Esophagus muscularis mucosa (tissue), 4 donors: ENCODE measurements around the gene ANAPC10. TPM values are rescaled to one million over a fixed set of nuclear protein-coding genes. Genes with fewer than 3 reads are reported as not detected.
A peak's percentile ranks its signal among the peaks of the same experiment; 100 is the strongest.

Experiments used
- DNase-seq: peaks from one replicate; pipeline ENCODE4 v3.0.0-alpha.2; 2017; ENCODE audit errors: extremely low spot score
- H3K27ac ChIP-seq, 4 donors: fragments of 200-600 bp; sonication (generic); replicated peaks in 1 of 4; 1 replicate in 3 of 4; 2 replicates in 1 of 4; pipeline ENCODE4 v1.5.1; 2016 to 2019; ENCODE audit warnings: mild to moderate bottlenecking in 1 of 4
- H3K27me3 ChIP-seq, 4 donors: fragments of 200-600 bp; sonication (generic); one replicate each; pipeline versions ENCODE4 v1.5.1 to v1.6.0; 2016 to 2019
- H3K36me3 ChIP-seq, 4 donors: fragments of 200-600 bp; sonication (generic); one replicate each; pipeline ENCODE4 v1.5.1; 2016 to 2019
- H3K4me1 ChIP-seq, 4 donors: fragments of 200-600 bp; sonication (generic); one replicate each; pipeline ENCODE4 v1.5.1; 2016 to 2019
- H3K4me3 ChIP-seq, 4 donors: fragments of 200-600 bp; sonication (generic); 1 replicate in 2 of 4; 2 replicates in 2 of 4; pipeline ENCODE4 v1.5.1; 2016 to 2019; ENCODE audit warnings: mild to moderate bottlenecking in 4 of 4, moderate library complexity in 1 of 4
- H3K9me3 ChIP-seq, 4 donors: fragments of 200-600 bp; sonication (generic); 1 replicate in 3 of 4; 2 replicates in 1 of 4; pipeline ENCODE4 v1.5.1; 2016 to 2019
- EP300 ChIP-seq: sonication (generic); formaldehyde crosslinking; IDR thresholded peaks from one replicate; pipeline ENCODE4 v1.6.1; 2017; ENCODE audit warnings: antibody characterized with exemption
- POLR2A ChIP-seq: fragments of 450-650 bp; IDR thresholded peaks from one replicate; pipeline ENCODE4 v1.6.1; 2017; ENCODE audit warnings: antibody characterized with exemption, moderate library complexity, mild to moderate bottlenecking, low read depth
- POLR2AphosphoS5 ChIP-seq, 2 donors: sonication (generic); formaldehyde crosslinking; IDR thresholded peaks; one replicate each; pipeline ENCODE4 v1.6.1; 2017; ENCODE audit warnings: antibody characterized with exemption in 2 of 2
- WGBS: methylation state at CpG from one replicate; pipeline ENCODE4 v1.1.5; 2018; 5-methylcytosine and 5-hydroxymethylcytosine counted together
- intact Hi-C: fragments of 100-400 bp; cut with DNase I; formaldehyde crosslinking; loops from one replicate; pipeline ENCODE4 v1.15.1; 2023
- total RNA-seq, 4 donors: library from RNA; depleted of rRNA; stranded (reverse); fragments of >200 nt; gene quantifications; one replicate each; pipeline versions ENCODE4 v1.1.0 to v1.2.1, GENCODE V29; 2016
- TF ChIP-seq, protein P1 (sequence below), 3 experiments: fragments of 200-600 bp in 2 of 3; fragments of 450-650 bp in 1 of 3; sonication (generic) in 2 of 3; IDR thresholded peaks; one replicate each; pipeline ENCODE4 v1.5.1; 2017 to 2019; ENCODE audit warnings: antibody characterized with exemption in 3 of 3, mild to moderate bottlenecking in 2 of 3, moderate library complexity in 1 of 3

The ANAPC10 gene
- total RNA-seq, 4 donors from 2014 or later, result 17.8 to 32.0 (median 21.3) TPM

- Histone ChIP-seq H3K4me1 (peaks cover 0 to 12% (median 3%) of the 10 kb centered on the region in 4 donors), H3K4me3 (no peak overlapping the region), H3K27me3 (no peaks in the 10 kb centered on the region), H3K9me3 (no peaks in the 10 kb centered on the region), H3K27ac (peak overlapping the region in 1 of 4 donors; percentile 5), H3K36me3 (peaks cover 14 to 60% (median 31%) of the 10 kb centered on the region in 4 donors)
- no peak for DNase-seq
- 71% methylated on average over 2 of the region's 2 CpGs for WGBS
- intact Hi-C loops, result no loop called here
- TF ChIP-seq POLR2A, result no peak
- no peak for TF ChIP-seq EP300
Measured at GRCh38 chr4:145130788-145131399, 32.9 kb upstream of the ANAPC10 start.

- H3K27me3 ChIP-seq, result no peaks in the 10 kb centered on the region
- peaks cover 0 to 12% (median 3%) of the 10 kb centered on the region in 4 donors for H3K4me1 ChIP-seq
- no peaks in the 10 kb centered on the region for H3K9me3 ChIP-seq
- no peak for TF ChIP-seq POLR2A
- TF ChIP-seq POLR2AphosphoS5 (IDR thresholded peaks at IDR 0.05), result no peak
- no peak for TF ChIP-seq EP300
- TF ChIP-seq, protein P1, sequence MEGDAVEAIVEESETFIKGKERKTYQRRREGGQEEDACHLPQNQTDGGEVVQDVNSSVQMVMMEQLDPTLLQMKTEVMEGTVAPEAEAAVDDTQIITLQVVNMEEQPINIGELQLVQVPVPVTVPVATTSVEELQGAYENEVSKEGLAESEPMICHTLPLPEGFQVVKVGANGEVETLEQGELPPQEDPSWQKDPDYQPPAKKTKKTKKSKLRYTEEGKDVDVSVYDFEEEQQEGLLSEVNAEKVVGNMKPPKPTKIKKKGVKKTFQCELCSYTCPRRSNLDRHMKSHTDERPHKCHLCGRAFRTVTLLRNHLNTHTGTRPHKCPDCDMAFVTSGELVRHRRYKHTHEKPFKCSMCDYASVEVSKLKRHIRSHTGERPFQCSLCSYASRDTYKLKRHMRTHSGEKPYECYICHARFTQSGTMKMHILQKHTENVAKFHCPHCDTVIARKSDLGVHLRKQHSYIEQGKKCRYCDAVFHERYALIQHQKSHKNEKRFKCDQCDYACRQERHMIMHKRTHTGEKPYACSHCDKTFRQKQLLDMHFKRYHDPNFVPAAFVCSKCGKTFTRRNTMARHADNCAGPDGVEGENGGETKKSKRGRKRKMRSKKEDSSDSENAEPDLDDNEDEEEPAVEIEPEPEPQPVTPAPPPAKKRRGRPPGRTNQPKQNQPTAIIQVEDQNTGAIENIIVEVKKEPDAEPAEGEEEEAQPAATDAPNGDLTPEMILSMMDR (IDR thresholded peaks at IDR 0.05), result no peak
- H3K27ac ChIP-seq, result no peak overlapping the region
- peaks cover 21 to 64% (median 38%) of the 10 kb centered on the region in 4 donors for H3K36me3 ChIP-seq
- DNase-seq, result no peak
- intact Hi-C loops, result no loop called here
- no peak overlapping the region for H3K4me3 ChIP-seq
Measured at GRCh38 chr4:145130130-145130529, 32.1 kb upstream of the ANAPC10 start.

DNA sequence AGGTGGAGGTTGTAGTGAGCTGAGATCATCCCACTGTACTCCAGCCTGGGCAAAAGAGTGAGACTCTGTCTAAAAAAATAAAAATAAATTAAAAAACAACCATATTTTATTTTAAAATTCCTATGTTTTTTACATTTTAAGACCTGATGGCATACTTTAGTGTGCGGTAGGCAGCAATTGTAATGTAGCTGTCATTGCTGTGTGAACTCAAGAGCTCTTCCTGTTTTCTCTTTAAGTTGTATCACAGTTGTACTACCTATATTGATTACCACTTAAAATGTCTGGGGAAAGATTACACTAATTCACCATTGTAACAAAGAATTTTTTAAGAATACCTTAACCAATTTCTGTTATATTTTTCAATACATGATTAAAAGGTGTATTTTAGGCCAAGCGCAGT, 27.4 kb upstream of the ANAPC10 start:
- H3K36me3 ChIP-seq, result peaks cover 44 to 96% (median 74%) of the 10 kb centered on the region in 4 donors
- no peak overlapping the region for H3K27ac ChIP-seq
- WGBS, result 99% methylated on average over 2 of the region's 2 CpGs

DNA sequence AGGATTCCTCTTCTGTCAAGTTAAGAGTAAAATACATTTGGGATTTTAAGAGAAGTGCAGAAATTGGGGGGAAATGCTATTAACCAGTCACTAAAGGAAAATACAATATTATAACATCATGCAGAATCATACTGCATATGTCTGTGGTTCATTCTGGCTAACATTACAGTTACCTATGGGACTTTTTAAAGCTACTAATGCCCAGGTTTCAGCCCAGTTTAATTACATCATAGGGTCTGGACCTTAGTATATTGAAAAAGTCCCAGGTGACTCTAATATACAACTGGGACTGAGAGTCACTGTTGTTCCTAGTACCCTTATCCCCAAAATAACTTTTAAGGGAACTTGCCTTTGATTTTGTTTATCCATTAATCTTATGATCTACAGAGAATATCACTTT, 10.1 kb upstream of the ANAPC10 start:
- intact Hi-C loops, result no loop called here
- Histone ChIP-seq H3K27me3 (no peaks in the 10 kb centered on the region), H3K27ac (no peak overlapping the region), H3K36me3 (peaks cover 52 to 90% (median 67%) of the 10 kb centered on the region in 4 donors), H3K9me3 (no peaks in the 10 kb centered on the region), H3K4me1 (peaks cover 0 to 9% (median 0%) of the 10 kb centered on the region in 4 donors), H3K4me3 (no peak overlapping the region)
- TF ChIP-seq, protein P1 (IDR thresholded peaks at IDR 0.05), result no peak
- TF ChIP-seq POLR2AphosphoS5 (IDR thresholded peaks at IDR 0.05), result no peak
- TF ChIP-seq EP300, result no peak
- TF ChIP-seq POLR2A, result no peak
- no peak for DNase-seq

More for the DNA sequence above, 27.4 kb upstream of the ANAPC10 start:
- TF ChIP-seq POLR2A (no peak), EP300 (no peak), POLR2AphosphoS5 (IDR thresholded peaks at IDR 0.05) (no peak)
- TF ChIP-seq, protein P1 (IDR thresholded peaks at IDR 0.05), result no peak
- intact Hi-C loops, result no loop called here
- H3K9me3 ChIP-seq, result no peaks in the 10 kb centered on the region
- DNase-seq, result no peak
- no peaks in the 10 kb centered on the region for H3K4me1 ChIP-seq
- H3K27me3 ChIP-seq, result no peaks in the 10 kb centered on the region
- no peak overlapping the region for H3K4me3 ChIP-seq

DNA sequence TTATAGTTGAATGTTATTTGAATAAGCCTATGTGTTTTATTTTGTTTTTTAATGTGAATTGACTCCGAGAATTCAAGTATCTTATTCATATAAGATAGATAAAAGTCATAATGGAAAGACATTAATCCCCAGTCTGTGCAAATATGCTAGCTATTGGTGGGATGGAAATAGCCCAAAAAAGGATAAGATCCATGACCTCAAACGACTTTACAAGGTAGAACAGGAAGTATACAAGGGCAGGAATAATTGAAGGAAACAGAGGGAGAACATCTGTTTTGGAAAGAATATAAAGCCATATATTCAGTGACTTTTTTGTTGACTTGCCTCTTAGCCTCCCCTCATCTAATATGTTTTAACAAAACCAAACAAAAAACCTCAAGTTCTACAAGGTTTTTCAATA, 9.1 kb upstream of the ANAPC10 start:
- no peak for DNase-seq
- WGBS, result 54% methylated on average over 2 of the region's 2 CpGs
- peaks cover 42 to 80% (median 57%) of the 10 kb centered on the region in 4 donors for H3K36me3 ChIP-seq
- no peaks in the 10 kb centered on the region for H3K9me3 ChIP-seq
- intact Hi-C loops, result no loop called here
- no peak overlapping the region for H3K4me3 ChIP-seq
- H3K27ac ChIP-seq, result no peak overlapping the region
- no peaks in the 10 kb centered on the region for H3K27me3 ChIP-seq
- peaks cover 0 to 11% (median 6%) of the 10 kb centered on the region in 4 donors for H3K4me1 ChIP-seq
- TF ChIP-seq EP300 (no peak), POLR2AphosphoS5 (IDR thresholded peaks at IDR 0.05) (no peak), POLR2A (no peak)
- TF ChIP-seq, protein P1 (IDR thresholded peaks at IDR 0.05), result no peak
